Epithelial cell of esophagus (primary cell): Measurements from ENCODE around the gene RASSF1.
"Not testable (repeated sequence)": the region's sequence is repeated elsewhere in the genome, so short reads cannot be mapped to it uniquely, and the experiment has no call there.

ENCODE experiments used
- DNase-seq: peaks from one replicate; pipeline ENCODE4 v3.0.0; 2010; ENCODE audit warnings: low read depth
- H3K4me3 ChIP-seq: 2 replicates; pipeline ENCODE4 v1.5.1; 2011; ENCODE audit warnings: mild to moderate bottlenecking, low read length, control low read depth
- TF ChIP-seq, protein P1 (sequence below): IDR thresholded peaks from 2 replicates; pipeline ENCODE4 v1.5.1; 2011; ENCODE audit warnings: low read depth, mild to moderate bottlenecking, low read length, control low read depth, inconsistent platforms; ENCODE audit not compliant: insufficient read depth; ENCODE audit errors: missing control alignments

Gene RASSF1

DNA sequence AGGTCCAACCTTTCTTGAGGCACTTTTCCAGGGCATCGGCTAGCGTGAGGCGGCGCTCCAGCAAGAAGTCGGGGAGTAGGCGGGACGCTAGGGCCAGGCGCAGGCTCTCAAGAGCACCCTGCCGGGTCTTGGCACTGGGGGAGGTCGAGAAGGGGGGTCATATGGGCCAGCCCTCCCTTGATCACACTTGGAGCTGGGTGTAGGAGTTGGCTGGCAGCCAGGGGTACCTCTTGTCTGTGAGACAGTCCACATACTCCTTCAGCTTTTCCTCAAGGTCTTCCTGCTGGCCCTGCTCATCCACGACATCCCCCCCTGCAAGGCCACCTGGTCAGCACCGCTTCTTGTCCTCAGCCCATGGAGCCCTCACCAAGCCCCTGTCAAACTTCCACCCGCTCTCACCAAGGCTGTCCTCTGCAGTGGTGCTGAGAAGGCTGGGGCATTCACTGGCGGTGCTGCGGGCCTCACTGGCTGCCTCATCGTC, 50.4 kb downstream of the RASSF1 start:
- TF ChIP-seq, protein P1, sequence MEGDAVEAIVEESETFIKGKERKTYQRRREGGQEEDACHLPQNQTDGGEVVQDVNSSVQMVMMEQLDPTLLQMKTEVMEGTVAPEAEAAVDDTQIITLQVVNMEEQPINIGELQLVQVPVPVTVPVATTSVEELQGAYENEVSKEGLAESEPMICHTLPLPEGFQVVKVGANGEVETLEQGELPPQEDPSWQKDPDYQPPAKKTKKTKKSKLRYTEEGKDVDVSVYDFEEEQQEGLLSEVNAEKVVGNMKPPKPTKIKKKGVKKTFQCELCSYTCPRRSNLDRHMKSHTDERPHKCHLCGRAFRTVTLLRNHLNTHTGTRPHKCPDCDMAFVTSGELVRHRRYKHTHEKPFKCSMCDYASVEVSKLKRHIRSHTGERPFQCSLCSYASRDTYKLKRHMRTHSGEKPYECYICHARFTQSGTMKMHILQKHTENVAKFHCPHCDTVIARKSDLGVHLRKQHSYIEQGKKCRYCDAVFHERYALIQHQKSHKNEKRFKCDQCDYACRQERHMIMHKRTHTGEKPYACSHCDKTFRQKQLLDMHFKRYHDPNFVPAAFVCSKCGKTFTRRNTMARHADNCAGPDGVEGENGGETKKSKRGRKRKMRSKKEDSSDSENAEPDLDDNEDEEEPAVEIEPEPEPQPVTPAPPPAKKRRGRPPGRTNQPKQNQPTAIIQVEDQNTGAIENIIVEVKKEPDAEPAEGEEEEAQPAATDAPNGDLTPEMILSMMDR = no peak
- no peak for DNase-seq
- H3K4me3 ChIP-seq = no peak overlapping the region

- TF ChIP-seq, protein P1 = no peak
- DNase-seq = no peak
- no peak overlapping the region for H3K4me3 ChIP-seq
Measured at GRCh38 chr3:50289130-50289529, 51.5 kb downstream of the RASSF1 start.

- TF ChIP-seq, protein P1 = no peak
- no peak overlapping the region for H3K4me3 ChIP-seq
- no peak for DNase-seq
Measured at GRCh38 chr3:50288387-50289007, 52.1 kb downstream of the RASSF1 start.

DNA sequence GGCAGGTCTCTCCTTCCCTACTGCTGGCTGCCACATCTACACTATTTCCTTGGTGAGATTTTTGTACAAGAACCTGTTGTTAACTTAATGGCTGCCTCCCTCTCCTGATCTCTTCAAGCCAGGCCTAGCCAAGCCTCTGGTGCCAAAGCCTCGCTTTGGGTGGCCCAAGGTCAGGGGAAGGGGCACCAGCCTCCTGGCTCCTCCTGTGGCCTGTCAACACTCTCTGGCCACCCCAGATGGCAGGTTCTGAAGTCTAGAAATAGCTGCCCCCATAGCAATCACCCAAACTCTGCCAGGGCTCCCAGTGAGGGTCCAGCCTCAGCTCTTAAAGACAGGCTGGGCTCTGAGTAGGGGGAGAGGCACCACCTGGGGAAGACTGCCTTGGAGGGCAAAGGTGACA, 53.4 kb downstream of the RASSF1 start:
- H3K4me3 ChIP-seq = no peak overlapping the region

DNA sequence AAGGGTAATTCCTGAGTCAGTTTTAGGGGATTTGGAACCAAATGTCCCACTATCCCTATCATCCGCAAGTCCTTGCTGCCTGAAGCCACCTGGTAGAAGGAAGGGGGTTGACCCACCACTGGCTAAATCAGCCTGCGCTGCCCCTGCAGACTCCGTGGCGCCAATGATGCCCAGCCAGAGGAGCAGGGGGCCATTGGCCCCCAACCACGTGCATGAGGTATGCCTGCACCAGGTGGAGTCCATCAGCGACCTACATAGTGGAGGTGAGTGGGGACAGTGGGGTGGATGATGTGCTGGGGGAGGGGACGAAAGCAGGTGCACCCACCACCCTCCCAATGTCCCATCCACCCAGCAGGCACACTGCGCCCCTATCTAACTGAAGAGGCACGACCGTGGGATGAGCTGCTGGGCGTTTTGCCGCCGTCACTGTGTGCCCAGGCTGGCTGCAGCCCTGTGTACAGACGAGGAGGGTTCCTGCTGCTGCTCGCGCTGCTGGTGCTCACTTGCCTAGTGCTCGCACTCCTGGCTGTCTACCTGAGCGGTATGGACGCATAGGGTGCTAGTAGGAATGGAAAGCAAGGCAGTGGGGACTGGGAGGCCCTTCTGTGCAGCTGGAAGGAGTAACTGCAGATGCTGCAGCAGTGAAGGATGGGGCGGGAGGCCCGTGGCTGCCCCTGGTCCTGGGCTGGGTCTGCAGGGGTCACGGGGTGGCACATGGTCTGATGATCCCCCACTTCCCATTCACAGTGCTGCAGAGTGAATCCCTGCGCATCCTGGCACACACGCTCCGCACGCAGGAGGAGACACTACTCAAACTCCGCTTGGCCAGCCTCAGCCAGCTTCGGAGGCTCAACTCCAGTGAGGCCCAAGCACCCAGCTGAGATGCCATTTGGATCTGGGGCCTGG, 54.1 kb downstream of the RASSF1 start:
- H3K4me3 ChIP-seq = no peak overlapping the region
- TF ChIP-seq, protein P1 = no peak
- DNase-seq = no peak

More for the DNA sequence above, 53.4 kb downstream of the RASSF1 start:
- DNase-seq = no peak
- TF ChIP-seq, protein P1 = no peak

- not testable (repeated sequence) for H3K4me3 ChIP-seq, DNase-seq
Measured at GRCh38 chr3:50284121-50284520, 56.5 kb downstream of the RASSF1 start.
